GM18873 (cell line): Measurements from ENCODE around the gene MYLK.

ENCODE experiments used
- ATAC-seq: cut with Tn5 transposase; IDR thresholded peaks from one replicate; pipeline ENCODE4 v1.9.1; 2021; ENCODE audit warnings: mild to moderate bottlenecking, moderate library complexity, moderate number of reproducible peaks; ENCODE audit not compliant: unreplicated experiment, low FRiP score

Gene MYLK

GRCh38 chr3:123795471-123796251 lies 88.5 kb downstream of the MYLK start:
- ATAC-seq: no peak

DNA sequence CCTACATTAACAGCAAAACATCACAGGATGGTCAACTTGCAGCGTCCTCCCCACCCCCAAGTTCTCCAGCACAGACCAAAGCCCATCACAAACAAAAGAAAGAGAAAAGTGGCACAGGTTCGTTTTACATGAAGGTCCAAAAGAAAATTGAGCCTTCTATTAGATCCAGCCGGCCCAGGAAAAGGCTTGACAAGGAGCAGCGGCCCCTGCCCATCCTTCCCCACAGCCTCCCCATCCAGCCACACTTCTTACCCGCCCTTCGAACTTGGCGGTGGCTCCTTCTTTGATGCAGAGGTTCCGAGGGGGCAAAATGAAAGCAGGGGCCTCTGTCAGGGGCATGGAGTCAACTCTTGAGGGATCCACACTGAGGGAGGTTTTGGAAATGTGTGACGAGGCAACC lies 90.7 kb downstream of the MYLK start:
- ATAC-seq: no peak

GRCh38 chr3:123792473-123793201 lies 91.5 kb downstream of the MYLK start:
- no peak for ATAC-seq

GRCh38 chr3:123791898-123792297 lies 92.2 kb downstream of the MYLK start:
- ATAC-seq: no peak

GRCh38 chr3:123791417-123791816 lies 92.7 kb downstream of the MYLK start:
- ATAC-seq: no peak

DNA sequence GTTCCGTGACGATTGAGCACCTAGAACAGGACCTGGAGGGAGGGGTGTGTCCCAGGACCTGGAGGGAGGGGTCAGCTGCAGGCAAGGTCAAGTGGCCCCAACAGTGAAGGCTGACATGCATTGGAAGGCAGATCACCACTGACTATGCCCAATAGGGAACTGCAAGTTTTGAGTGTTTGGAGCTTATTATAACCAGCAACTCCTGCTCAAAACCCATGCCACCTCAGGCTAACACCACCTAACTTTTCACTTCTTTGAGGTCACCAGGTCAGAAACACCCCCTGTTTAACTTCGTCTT lies 93.1 kb downstream of the MYLK start:
- no peak for ATAC-seq

DNA sequence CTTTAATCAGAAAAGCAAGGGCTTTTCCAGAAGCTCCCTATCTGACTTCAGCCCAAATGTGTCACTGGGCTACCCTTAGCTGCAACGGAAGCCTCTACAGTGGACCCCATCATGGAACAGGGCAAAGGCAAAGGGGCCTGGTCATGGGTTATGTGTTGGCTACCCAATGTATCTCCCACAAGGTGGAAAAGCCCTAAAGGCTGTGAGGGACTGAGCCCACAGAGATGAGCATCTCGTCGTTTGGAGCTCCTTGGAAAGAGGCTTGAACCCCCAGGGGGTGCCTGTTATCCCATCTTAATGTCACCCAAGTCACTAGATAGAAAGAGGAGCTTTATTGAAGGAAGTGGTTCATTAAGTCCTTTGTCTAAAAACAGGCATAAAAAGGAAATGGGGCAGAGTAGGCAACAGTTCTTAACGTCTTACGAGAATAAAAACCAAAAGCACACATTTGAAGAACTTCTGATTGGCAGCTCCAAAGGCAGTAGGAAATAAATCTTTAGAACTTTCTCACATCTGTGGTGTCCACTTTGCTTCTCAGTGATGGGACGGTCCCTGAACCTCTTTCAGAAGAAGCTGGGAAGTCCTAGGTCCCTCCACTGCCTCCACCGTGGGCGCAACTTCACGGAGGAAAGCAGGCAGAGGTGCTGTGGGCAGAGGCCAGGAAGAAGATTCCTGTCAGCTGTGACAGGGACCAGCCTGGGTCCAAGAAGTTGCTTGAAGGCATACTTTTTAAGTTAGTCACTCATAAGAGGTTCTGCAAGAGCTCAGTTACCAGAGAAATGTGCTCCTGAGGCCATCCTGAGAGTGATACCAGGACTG lies 93.7 kb downstream of the MYLK start:
- ATAC-seq: no peak

GRCh38 chr3:123789760-123790159 lies 94.4 kb downstream of the MYLK start:
- ATAC-seq: no peak

GRCh38 chr3:123789160-123789559 lies 95.0 kb downstream of the MYLK start:
- no peak for ATAC-seq

DNA sequence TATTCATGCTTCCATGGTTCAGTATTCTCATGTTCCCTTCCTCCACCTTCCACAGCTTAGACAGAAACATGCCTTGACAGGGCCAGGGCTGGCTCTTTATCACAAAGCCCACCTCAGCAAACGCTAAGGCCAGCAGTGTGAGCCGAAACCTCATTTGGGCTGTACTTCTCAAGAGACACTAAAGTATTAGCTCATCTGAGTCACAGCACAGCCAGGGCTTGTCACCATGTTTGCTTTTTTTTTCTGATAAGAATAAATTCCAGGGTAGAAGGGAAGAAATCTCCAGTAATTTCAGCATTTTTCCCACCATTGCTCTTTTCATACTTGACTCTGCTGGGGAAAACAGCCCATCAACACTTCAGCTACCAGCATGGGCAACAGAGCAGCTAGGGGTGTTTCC lies 95.4 kb downstream of the MYLK start:
- ATAC-seq: no peak

DNA sequence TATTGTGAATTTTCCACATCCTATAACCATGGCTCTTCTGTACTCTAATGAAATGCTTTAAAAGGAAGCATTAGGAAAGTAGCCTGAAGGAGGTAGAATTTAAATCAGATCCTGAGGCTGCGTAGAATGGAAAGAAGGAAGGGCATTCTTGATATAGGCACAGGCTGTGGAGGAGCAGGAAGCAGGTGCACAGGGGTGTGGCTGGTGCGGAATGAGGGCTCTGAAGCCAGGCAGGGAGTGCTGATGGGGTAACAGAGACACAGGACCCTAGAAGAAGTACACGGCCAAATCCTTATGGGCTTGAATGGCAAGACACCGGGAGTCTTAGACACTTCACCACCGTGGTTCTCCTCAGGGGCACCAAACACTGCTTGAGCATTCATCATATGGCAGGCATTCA lies 97.0 kb downstream of the MYLK start:
- ATAC-seq: no peak

DNA sequence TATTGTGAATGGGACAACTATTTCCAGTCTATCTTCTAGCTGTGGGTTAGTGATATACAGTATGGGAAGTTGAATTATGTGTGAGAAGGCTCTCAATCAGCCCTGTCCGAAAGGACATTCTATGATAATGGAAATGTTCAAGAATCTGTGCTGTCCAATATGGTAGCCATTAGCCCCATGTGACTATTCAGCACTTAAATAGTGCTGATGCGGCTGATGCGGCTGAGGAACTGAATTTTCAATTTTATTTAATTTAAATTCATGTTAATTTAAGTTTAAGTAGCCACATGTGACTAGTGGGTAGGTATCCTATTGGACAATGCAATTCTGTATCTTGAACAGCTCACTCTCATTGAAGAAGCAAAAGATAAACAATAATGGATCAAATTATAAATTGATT lies 98.5 kb downstream of the MYLK start:
- ATAC-seq: no peak

GRCh38 chr3:123783811-123784210 lies 100.3 kb downstream of the MYLK start:
- ATAC-seq: no peak

DNA sequence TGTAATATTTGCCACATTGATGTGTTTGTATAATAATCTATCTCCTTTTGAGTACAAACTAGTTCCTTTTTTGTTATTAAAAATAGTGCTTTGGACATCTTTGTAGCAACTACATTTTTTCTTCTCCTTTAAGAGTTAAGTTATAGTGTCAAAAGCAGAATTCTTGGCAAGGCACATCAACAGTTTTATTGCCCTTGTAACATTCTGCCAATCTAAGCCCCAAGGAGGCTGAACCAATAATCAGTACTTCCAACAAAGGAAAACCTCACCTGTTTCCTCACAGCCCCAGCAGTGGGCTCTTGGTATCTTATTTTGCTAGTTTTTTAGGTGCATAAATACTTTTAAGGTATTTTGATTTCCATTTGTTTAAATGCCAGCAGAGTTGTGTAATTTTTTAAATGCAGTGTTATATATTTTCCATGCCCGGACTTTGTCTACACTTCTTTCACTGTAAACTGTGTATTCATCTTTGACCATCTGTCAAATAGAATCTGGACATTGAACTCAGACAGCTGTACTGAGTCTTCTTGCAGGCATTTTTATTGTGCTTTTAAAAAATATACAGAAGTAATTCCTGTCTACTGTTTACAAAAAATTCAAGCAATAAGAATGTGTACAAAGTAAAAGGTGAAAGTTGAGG lies 101.0 kb downstream of the MYLK start:
- ATAC-seq: no peak

GRCh38 chr3:123782488-123782887 lies 101.6 kb downstream of the MYLK start:
- ATAC-seq: no peak

DNA sequence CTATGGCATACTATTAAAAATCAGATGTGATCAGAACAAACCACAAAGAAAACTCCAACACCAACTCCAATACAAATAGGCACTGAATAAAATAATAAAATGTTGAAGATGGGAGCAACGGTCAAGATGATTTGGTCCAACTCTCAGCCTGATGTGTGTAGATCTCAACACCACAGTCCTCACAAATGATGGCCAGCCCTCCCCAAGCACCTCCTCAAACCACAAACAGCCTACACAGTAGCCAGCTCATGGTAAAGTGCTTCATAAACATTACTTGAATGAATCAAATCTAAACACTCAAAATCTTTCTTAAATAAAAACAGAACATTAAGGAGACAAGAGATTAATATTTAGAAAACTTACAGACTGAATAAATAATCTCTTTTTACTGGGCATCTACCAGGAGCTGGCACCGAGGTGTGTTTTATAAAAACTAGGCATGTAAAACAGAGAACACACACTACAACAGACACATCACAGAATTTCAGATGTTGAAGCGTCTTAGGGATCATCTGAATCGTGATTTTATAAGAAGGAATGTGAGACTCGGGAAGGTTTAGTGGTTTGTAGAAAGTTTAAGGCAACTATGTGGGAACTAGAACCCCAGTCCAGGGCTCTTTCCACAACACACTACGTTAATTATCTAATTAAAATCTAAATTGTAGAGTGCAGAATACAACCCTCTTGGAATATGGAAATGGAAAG lies 102.4 kb downstream of the MYLK start:
- no peak for ATAC-seq

DNA sequence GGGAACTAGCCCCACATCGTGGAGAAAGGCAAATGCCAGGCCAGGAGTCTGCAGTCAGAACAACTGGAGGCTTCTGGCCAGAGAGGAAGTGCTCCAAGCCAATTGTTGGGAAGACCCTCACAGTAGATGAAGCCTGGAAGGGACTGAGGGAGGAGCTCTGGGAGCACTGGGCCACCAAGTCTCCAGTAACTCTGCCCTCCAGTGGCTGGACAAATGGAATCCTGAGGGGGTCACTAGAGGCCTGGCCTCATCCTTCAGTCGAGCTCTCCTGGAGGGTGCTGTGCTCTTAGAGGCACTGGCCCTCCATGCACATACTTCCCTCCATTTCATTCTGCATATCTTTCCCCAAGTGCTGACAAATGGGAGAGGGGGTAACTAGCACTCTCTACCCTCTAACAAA lies 103.0 kb downstream of the MYLK start:
- no peak for ATAC-seq

- ATAC-seq: no peak
Observed at GRCh38 chr3:123780656-123781055, 103.5 kb downstream of the MYLK start.

GRCh38 chr3:123779655-123780231 lies 104.4 kb downstream of the MYLK start:
- no peak for ATAC-seq
